Measurements from ENCODE around the gene DUSP15.

Gene DUSP15

DNA sequence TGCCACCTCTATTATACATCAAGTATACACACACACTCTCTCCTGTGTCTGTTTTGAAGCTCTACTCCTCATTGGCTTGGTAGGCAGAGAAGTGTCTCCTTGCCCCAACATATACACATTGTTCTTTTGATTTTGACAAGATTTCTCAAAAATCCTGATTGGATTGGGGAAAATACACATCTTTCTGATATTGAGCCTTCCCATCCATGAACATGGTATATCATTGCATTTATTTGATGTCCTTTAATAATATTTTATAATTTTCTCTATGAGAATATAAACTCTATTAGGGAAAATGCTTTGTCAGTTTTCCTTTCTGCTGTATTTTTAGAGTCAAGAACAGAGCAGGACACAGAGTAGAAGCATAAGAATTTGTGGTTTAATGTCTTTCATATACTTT, 7.4 kb upstream of the DUSP15 start:
- H3K4me3 ChIP-seq (ENCODE audit: low read depth, low read length), result no peak overlapping the region
- no peak for DNase-seq (ENCODE audit: low read depth)
- TF ChIP-seq MYC (IDR thresholded peaks at IDR 0.05; ENCODE audit: low read depth, low read length), result no peak
- TF ChIP-seq POLR2A (IDR thresholded peaks at IDR 0.05; ENCODE audit: extremely low read depth, insufficient read length), result no peak
- TF ChIP-seq, protein P1, sequence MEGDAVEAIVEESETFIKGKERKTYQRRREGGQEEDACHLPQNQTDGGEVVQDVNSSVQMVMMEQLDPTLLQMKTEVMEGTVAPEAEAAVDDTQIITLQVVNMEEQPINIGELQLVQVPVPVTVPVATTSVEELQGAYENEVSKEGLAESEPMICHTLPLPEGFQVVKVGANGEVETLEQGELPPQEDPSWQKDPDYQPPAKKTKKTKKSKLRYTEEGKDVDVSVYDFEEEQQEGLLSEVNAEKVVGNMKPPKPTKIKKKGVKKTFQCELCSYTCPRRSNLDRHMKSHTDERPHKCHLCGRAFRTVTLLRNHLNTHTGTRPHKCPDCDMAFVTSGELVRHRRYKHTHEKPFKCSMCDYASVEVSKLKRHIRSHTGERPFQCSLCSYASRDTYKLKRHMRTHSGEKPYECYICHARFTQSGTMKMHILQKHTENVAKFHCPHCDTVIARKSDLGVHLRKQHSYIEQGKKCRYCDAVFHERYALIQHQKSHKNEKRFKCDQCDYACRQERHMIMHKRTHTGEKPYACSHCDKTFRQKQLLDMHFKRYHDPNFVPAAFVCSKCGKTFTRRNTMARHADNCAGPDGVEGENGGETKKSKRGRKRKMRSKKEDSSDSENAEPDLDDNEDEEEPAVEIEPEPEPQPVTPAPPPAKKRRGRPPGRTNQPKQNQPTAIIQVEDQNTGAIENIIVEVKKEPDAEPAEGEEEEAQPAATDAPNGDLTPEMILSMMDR (IDR thresholded peaks at IDR 0.05; ENCODE audit: low read depth, low read length), result no peak
- TF ChIP-seq, protein P2, sequence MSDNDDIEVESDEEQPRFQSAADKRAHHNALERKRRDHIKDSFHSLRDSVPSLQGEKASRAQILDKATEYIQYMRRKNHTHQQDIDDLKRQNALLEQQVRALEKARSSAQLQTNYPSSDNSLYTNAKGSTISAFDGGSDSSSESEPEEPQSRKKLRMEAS (IDR thresholded peaks at IDR 0.05; ENCODE audit: low read depth, low read length), result no peak

DNA sequence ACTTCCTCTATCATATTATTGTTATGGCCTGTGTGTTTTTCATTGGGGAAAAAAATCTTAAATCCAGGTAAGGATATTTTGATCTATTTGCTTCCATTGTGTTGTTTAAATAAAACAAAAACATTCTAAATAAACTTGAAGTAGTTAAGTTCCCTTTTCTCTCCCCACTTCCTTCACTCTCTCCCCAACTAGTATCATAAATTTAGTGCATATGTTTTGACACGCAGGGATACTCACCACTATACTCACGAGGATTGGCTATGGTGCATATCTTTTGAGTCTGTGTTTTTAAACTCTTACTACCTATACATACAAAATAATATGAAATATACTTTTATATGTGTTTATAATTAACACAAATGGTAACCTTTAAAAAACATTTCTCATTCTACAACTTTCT, 5.3 kb upstream of the DUSP15 start:
- no peak for TF ChIP-seq POLR2A (IDR thresholded peaks at IDR 0.05; ENCODE audit: extremely low read depth, insufficient read length)
- H3K4me3 ChIP-seq (ENCODE audit: low read depth, low read length), result no peak overlapping the region
- DNase-seq (ENCODE audit: low read depth), result peak; percentile 33

DNA sequence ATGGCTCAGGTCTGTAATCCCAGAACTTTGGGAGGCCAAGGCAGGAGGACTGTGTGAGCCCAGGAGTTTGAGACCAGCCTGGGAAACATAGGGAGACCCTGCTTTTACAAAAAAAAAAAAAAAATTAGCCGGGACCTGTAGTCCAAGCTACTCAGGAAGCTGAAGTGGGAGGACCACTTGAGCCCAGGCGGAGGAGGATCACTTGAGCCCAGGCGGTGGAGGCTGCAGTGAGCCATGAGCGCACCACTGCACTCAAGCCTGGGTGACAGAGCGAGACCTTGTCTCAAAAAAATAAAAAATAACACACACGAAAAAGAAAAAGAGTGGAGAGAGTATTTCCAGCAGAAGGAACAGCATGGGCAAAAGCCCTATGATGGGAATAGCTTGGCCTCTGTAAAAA, 2.1 kb upstream of the DUSP15 start:
- H3K4me3 ChIP-seq (ENCODE audit: low read depth, low read length), result no peak overlapping the region
- TF ChIP-seq, protein P2 (IDR thresholded peaks at IDR 0.05; ENCODE audit: low read depth, low read length), result no peak
- TF ChIP-seq, protein P1 (IDR thresholded peaks at IDR 0.05; ENCODE audit: low read depth, low read length), result no peak
- no peak for TF ChIP-seq POLR2A (IDR thresholded peaks at IDR 0.05; ENCODE audit: extremely low read depth, insufficient read length)
- TF ChIP-seq MYC (IDR thresholded peaks at IDR 0.05; ENCODE audit: low read depth, low read length), result no peak
- DNase-seq (ENCODE audit: low read depth), result no peak

DNA sequence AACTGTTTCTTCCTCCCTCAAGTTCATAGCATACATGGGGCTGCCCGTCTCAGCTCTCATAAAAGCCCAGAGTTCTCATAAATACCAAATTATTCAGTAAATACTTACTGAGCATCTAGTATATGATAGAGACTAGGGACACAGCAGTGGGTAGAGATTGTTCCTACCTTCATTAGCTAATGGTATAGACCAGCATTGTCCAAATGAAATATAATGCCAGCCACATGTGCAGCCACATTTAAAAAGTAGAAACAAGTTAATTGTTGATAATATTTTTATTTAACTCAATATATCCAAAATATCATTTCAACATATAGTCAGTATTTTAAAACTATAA, 1.3 kb upstream of the DUSP15 start:
- H3K4me3 ChIP-seq (ENCODE audit: low read depth, low read length), result no peak overlapping the region
- TF ChIP-seq, protein P2 (IDR thresholded peaks at IDR 0.05; ENCODE audit: low read depth, low read length), result no peak
- no peak for TF ChIP-seq MYC (IDR thresholded peaks at IDR 0.05; ENCODE audit: low read depth, low read length)
- TF ChIP-seq, protein P1 (IDR thresholded peaks at IDR 0.05; ENCODE audit: low read depth, low read length), result no peak
- TF ChIP-seq POLR2A (IDR thresholded peaks at IDR 0.05; ENCODE audit: extremely low read depth, insufficient read length), result no peak
- no peak for DNase-seq (ENCODE audit: low read depth)

DNA sequence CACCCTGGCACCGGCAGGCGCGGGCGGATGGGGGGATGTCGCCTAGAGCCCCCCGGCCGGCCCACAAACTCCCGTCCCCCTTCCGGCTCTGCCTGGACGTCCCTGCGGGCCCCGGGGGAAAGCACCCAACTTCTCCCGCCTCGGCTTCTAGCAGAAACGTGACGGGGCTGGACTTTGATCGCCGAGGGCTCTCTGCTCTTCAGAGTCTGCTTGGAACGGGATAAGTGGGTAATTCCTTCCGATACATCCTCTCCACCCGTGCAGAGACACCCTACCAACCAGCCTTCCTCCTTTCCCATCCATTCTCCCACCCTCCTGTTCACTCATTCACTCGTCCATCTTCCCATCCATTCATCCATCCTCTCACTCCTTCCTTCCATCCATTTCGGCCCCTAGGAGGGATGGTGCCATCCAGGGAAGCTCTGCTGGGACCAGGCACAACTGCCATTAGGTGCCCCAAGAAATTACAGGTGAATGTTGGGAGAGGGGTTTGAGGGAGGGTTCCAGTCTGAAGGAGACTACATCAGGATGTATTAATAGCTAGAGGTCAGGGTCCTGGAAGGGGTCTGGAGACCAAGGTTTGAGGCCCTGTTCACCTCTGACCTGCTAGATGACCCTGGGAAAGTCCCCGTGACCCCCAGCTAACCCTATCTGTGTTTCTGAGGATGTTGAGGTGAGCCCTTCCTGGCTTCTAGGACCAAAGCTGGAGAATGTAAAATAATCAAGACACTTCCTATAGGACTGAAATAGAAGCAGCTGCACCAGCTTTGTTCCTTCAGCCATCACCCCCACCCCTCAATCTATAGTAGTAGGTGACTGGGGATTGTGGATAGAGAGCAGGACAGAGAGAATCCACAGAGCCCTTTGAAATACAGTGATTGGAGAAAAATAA, 645 bp upstream of the DUSP15 start:
- DNase-seq (ENCODE audit: low read depth), result peak; percentile 32
- no peak overlapping the region for H3K4me3 ChIP-seq (ENCODE audit: low read depth, low read length)
- TF ChIP-seq MYC (IDR thresholded peaks at IDR 0.05; ENCODE audit: low read depth, low read length) (no peak), POLR2A (IDR thresholded peaks at IDR 0.05; ENCODE audit: extremely low read depth, insufficient read length) (no peak)
- TF ChIP-seq, protein P2 (IDR thresholded peaks at IDR 0.05; ENCODE audit: low read depth, low read length), result no peak
- TF ChIP-seq, protein P1 (IDR thresholded peaks at IDR 0.05; ENCODE audit: low read depth, low read length), result no peak

DNA sequence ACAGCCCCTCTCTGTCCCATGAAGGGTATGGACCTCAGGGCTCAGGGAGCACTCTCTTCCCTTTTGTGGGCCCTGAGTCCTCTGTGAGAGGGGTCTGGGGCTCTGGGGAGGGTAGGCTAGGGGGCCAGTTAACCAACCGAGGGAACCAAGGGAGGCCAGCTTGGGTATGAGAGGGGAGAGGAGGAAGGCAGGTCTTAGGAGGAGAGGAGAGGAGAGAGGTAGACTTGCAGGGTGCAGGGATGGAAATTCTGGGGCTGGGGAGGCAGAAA, 720 bp downstream of the DUSP15 start:
- DNase-seq (ENCODE audit: low read depth), result no peak
- TF ChIP-seq POLR2A (IDR thresholded peaks at IDR 0.05; ENCODE audit: extremely low read depth, insufficient read length), result no peak
- TF ChIP-seq MYC (IDR thresholded peaks at IDR 0.05; ENCODE audit: low read depth, low read length), result no peak
- TF ChIP-seq, protein P2 (IDR thresholded peaks at IDR 0.05; ENCODE audit: low read depth, low read length), result no peak
- TF ChIP-seq, protein P1 (IDR thresholded peaks at IDR 0.05; ENCODE audit: low read depth, low read length), result no peak
- peak overlapping the region; percentile 39 for H3K4me3 ChIP-seq (ENCODE audit: low read depth, low read length)

All from NB4 (cell line).